A549 (cell line): ENCODE results near the gene CGREF1.
A peak's percentile ranks its signal among the peaks of the same experiment; 100 is the strongest.

Source experiments
- CTCF ChIP-seq: fragments of >200 bp; sonication (Bioruptor Twin); formaldehyde crosslinking; IDR thresholded peaks from 3 replicates; pipeline ENCODE4 v1.5.1; 2016
- ELK1 ChIP-seq: fragments of 150-350 bp; IDR thresholded peaks from 2 replicates; pipeline ENCODE4 v1.6.1; 2014; ENCODE audit warnings: low read depth, mild to moderate bottlenecking, low read length
- EP300 ChIP-seq, 2 experiments: fragments of >200 bp; sonication (Bioruptor Twin); formaldehyde crosslinking; IDR thresholded peaks; 2 replicates in 1 of 2; 3 replicates in 1 of 2; pipeline ENCODE4 v1.6.1; 2016 to 2017
- GATA3 ChIP-seq: IDR thresholded peaks from 2 replicates; pipeline ENCODE4 v1.6.1; 2012; ENCODE audit warnings: borderline replicate concordance
- HMGXB4 ChIP-seq: fragments of 250-450 bp; sonication (Bioruptor Pico); IDR thresholded peaks from 2 replicates; pipeline ENCODE4 v1.5.0; 2021; ENCODE audit warnings: mild to moderate bottlenecking, moderate library complexity, borderline replicate concordance
- HOXA7 ChIP-seq: fragments of 250-450 bp; sonication (Bioruptor Pico); IDR thresholded peaks from 2 replicates; pipeline ENCODE4 v1.5.0; 2020; ENCODE audit warnings: mild to moderate bottlenecking, moderate library complexity
- JUNB ChIP-seq: fragments of >200 bp; sonication (Bioruptor Twin); formaldehyde crosslinking; IDR thresholded peaks from 2 replicates; pipeline ENCODE4 v1.6.1; 2016
- PBX3 ChIP-seq: IDR thresholded peaks from 2 replicates; pipeline ENCODE4 v1.6.1; 2012
- POLR2A ChIP-seq: IDR thresholded peaks from 2 replicates; pipeline ENCODE4 v1.6.1; 2012; ENCODE audit warnings: mild to moderate bottlenecking, low read length
- RFX5 ChIP-seq: fragments of 450-650 bp; IDR thresholded peaks from 2 replicates; pipeline ENCODE4 v1.7.1; 2014; ENCODE audit warnings: antibody characterized with exemption, mild to moderate bottlenecking, moderate library complexity
- SMC3 ChIP-seq: fragments of >200 bp; sonication (Bioruptor Twin); formaldehyde crosslinking; IDR thresholded peaks from 3 replicates; pipeline ENCODE4 v1.6.1; 2018; ENCODE audit warnings: inconsistent platforms
- USF2 ChIP-seq: fragments of 450-650 bp; IDR thresholded peaks from 2 replicates; pipeline ENCODE4 v1.6.1; 2014; ENCODE audit warnings: antibody characterized with exemption

- no peak for TF ChIP-seq ELK1
- TF ChIP-seq CTCF: no peak
- TF ChIP-seq HOXA7: no peak
- TF ChIP-seq USF2: no peak
- TF ChIP-seq GATA3: no peak
- no peak for TF ChIP-seq HMGXB4 (CRISPR knock-in tag)
- no peak; the same call in 1 of the 2 replicates for TF ChIP-seq PBX3
- no peak for TF ChIP-seq JUNB
- peak; percentile 93 for TF ChIP-seq POLR2A
- TF ChIP-seq EP300 (IDR thresholded peaks at IDR 0.05): no peak
- TF ChIP-seq SMC3: no peak
- no peak for TF ChIP-seq RFX5
Observed at GRCh38 chr2:27133905-27134780, 15.2 kb upstream of the CGREF1 start, which contains the start of gene PREB.
